Measurements from ENCODE around the gene ETNK1.

DNA sequence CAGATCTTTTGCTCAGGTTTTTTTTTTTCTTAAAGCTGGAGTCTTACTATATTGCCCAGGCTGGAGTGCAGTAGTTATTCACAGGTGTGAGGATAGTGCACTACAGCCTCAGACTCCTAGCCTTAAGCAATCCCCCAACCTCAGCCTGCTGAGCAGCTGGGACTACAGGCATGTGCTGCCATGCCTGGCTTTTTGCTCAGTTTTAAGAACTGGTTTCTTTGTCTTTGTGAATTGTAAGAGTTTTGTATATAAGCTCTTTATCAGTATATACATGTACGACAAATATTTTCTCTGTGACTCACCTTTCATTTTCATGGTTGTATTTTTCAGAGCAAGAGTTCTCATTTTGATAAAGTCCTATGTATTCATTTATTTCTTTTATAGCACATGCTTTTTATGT lies 47.3 kb upstream of the ETNK1 start:
- TF ChIP-seq, protein P1, sequence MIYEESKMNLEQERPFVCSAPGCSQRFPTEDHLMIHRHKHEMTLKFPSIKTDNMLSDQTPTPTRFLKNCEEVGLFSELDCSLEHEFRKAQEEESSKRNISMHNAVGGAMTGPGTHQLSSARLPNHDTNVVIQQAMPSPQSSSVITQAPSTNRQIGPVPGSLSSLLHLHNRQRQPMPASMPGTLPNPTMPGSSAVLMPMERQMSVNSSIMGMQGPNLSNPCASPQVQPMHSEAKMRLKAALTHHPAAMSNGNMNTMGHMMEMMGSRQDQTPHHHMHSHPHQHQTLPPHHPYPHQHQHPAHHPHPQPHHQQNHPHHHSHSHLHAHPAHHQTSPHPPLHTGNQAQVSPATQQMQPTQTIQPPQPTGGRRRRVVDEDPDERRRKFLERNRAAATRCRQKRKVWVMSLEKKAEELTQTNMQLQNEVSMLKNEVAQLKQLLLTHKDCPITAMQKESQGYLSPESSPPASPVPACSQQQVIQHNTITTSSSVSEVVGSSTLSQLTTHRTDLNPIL (CRISPR knock-in tag; IDR thresholded peaks at IDR 0.05; ENCODE audit: low read depth) = no peak
- TF ChIP-seq TCF4 (CRISPR knock-in tag; IDR thresholded peaks at IDR 0.05; ENCODE audit: borderline replicate concordance) = no peak
- TF ChIP-seq POU6F1 (CRISPR knock-in tag; IDR thresholded peaks at IDR 0.05; ENCODE audit: borderline replicate concordance, low read depth) = no peak
